Measurements from ENCODE around the gene KRT6B. TPM values are rescaled to one million over a fixed set of nuclear protein-coding genes. Genes with fewer than 3 reads are reported as not detected.

The KRT6B gene
- total and polyA plus RNA-seq, 7 donors, result 0.60 to 0.61 TPM; not detected in 5

DNA sequence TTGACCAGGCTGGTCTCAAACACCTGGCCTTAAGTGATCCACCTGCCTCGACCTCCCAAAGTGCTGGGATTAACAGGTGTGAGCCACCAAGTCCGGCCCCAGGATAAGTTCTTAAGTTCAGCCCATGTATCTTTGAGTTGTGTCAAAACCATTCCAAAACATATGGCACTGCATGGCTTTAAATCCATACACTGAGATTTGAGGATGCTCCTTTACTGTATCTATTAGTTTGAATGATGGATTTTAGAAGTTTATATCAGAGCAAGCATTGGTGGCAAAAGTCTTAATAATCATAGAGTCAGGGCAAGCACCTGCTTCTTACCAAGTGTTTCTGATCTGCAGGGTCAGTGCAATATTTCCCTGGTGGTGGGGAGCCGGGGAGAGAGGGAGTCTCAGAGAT lies 6.1 kb downstream of the KRT6B start:
- 65 to 73% methylated on average over 3 of the region's 3 CpGs for WGBS, 2 donors
- no peak overlapping the region for H3K27ac ChIP-seq
- TF ChIP-seq, protein P1, sequence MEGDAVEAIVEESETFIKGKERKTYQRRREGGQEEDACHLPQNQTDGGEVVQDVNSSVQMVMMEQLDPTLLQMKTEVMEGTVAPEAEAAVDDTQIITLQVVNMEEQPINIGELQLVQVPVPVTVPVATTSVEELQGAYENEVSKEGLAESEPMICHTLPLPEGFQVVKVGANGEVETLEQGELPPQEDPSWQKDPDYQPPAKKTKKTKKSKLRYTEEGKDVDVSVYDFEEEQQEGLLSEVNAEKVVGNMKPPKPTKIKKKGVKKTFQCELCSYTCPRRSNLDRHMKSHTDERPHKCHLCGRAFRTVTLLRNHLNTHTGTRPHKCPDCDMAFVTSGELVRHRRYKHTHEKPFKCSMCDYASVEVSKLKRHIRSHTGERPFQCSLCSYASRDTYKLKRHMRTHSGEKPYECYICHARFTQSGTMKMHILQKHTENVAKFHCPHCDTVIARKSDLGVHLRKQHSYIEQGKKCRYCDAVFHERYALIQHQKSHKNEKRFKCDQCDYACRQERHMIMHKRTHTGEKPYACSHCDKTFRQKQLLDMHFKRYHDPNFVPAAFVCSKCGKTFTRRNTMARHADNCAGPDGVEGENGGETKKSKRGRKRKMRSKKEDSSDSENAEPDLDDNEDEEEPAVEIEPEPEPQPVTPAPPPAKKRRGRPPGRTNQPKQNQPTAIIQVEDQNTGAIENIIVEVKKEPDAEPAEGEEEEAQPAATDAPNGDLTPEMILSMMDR (IDR thresholded peaks at IDR 0.05), result no peak
- TF ChIP-seq POLR2A (IDR thresholded peaks at IDR 0.05), result no peak
- TF ChIP-seq POLR2AphosphoS5 (IDR thresholded peaks at IDR 0.05), result no peak
- TF ChIP-seq EP300 (IDR thresholded peaks at IDR 0.05), result no peak
- H3K4me3 ChIP-seq, result no peak overlapping the region
- H3K27me3 ChIP-seq, result no peaks in the 10 kb centered on the region
- intact Hi-C loops (cut with DNase I), result no loop called here
- no peaks in the 10 kb centered on the region for H3K36me3 ChIP-seq
- no peaks in the 10 kb centered on the region for H3K9me3 ChIP-seq
- no peak for DNase-seq
- H3K4me1 ChIP-seq, result peaks cover 0 to 17% (median 6%) of the 10 kb centered on the region in 4 donors

DNA sequence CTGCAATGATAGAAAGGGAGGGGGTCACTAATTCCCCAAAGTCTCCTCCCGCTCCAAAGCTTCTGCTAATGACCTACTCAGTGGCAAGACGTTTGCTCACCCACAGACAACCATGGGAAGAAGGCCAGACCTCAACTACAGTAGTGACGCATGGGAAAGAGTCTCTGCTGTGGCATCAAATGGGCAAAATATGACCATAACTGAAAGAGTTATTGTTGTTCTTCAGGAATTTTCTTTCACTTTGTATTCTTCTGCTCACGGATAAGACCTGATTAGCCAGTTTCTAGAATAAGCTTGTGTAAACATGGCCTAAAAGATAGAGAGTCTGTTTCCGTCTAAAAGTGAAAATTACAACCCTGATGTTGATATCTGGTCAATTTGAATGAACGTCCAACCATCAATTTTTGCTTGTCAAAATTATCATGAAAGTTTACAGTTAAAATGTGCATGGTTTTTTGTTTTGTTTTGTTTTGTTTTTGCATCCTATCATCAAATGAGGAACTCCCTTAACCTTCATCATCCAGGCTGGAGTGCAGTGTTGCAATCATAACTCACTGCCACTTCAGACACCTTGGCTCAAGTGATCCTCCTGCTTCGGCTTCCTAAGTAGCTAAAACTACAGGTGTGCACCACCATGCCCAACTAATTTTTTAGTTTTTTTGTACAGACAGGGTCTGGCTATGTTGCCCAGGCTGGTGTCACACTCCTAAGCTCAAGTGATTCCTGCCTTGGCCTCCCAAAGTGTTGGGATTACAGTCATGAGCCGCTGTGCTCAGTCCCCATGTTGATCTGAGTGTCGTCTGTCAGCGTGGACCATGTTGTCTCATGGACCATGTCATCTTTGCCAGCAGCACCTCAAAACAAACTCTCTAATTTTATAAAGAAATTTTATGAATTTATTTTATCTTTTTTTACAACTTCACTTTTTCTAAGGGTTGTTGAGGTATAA lies 7.0 kb downstream of the KRT6B start:
- Histone ChIP-seq H3K9me3 (no peaks in the 10 kb centered on the region), H3K27ac (no peak overlapping the region), H3K4me1 (peaks cover 0 to 24% (median 8%) of the 10 kb centered on the region in 4 donors), H3K36me3 (no peaks in the 10 kb centered on the region), H3K4me3 (no peak overlapping the region), H3K27me3 (no peaks in the 10 kb centered on the region)
- 49 to 71% methylated on average over 10 of the region's 10 CpGs for WGBS, 2 donors
- no peak for TF ChIP-seq EP300 (IDR thresholded peaks at IDR 0.05)
- TF ChIP-seq, protein P1 (IDR thresholded peaks at IDR 0.05), result no peak
- TF ChIP-seq POLR2A (IDR thresholded peaks at IDR 0.05), result no peak
- no peak for TF ChIP-seq POLR2AphosphoS5 (IDR thresholded peaks at IDR 0.05)
- intact Hi-C loops (cut with DNase I), result no loop called here
- DNase-seq, result no peak

DNA sequence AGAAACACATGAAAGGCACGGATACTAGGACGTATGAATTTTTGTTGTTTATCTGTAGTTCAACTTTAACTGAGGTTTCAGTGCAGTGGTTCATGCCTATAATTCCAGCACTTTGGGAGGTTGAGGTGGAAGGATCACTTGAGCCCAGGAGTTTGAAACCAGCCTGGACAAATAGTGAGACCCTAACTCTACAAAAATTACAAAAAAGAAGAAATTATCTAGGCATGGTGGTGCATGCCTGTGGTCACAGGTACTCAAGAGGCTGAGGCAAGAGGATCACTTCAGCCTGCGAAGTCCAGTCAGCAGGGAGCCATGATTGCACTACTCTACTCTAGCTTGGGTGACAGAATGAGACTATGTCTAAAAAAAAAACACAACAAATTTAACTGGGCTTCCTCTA lies 8.0 kb downstream of the KRT6B start:
- no peaks in the 10 kb centered on the region for H3K27me3 ChIP-seq
- H3K4me1 ChIP-seq, result peaks cover 0 to 24% (median 8%) of the 10 kb centered on the region in 4 donors
- no peaks in the 10 kb centered on the region for H3K9me3 ChIP-seq
- TF ChIP-seq POLR2A (IDR thresholded peaks at IDR 0.05) (no peak), EP300 (IDR thresholded peaks at IDR 0.05) (no peak), POLR2AphosphoS5 (IDR thresholded peaks at IDR 0.05) (no peak)
- TF ChIP-seq, protein P1 (IDR thresholded peaks at IDR 0.05), result no peak
- H3K27ac ChIP-seq, result no peak overlapping the region
- H3K36me3 ChIP-seq, result no peaks in the 10 kb centered on the region
- intact Hi-C loops (cut with DNase I), result no loop called here
- no peak for DNase-seq
- WGBS, 2 donors, result 93 to 94% methylated on average over 3 of the region's 3 CpGs
- H3K4me3 ChIP-seq, result no peak overlapping the region

DNA sequence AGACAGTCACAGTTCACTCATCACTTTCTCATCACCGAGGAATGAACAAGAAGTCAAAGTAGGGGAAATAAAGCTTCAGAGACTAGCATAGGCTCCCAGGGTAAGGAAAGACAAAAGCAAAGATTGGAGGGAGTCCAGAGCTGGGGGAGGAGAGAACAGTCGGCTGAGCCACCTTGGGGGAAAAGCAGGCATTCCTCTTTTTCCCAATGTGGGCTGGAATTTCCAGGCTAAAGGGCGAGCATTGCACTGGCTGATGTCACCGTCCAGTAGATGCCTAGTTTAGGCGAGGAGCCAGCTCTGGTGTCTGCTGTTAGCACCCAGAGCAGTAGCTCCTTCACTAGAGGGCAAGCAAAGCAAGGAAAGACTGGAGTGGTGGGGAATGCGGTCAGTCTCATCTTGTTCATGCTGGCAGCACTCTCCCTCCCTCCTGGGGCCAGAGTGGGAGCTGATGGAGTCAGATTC lies 9.3 kb downstream of the KRT6B start:
- H3K27ac ChIP-seq, result no peak overlapping the region
- intact Hi-C loops (cut with DNase I), result no loop called here
- H3K4me3 ChIP-seq, result no peak overlapping the region
- H3K27me3 ChIP-seq, result no peaks in the 10 kb centered on the region
- no peaks in the 10 kb centered on the region for H3K36me3 ChIP-seq
- H3K9me3 ChIP-seq, result no peaks in the 10 kb centered on the region
- DNase-seq, result no peak
- TF ChIP-seq POLR2A (IDR thresholded peaks at IDR 0.05) (no peak), EP300 (IDR thresholded peaks at IDR 0.05) (no peak), POLR2AphosphoS5 (IDR thresholded peaks at IDR 0.05) (no peak)
- TF ChIP-seq, protein P1 (IDR thresholded peaks at IDR 0.05), result no peak
- peaks cover 0 to 24% (median 8%) of the 10 kb centered on the region in 4 donors for H3K4me1 ChIP-seq
- 45 to 61% methylated on average over 6 of the region's 6 CpGs for WGBS, 2 donors

All from sigmoid colon (tissue), 7 donors.